H9 (cell line): Measurements from ENCODE around the gene CA12. TPM values are rescaled to one million over a fixed set of nuclear protein-coding genes. Genes with fewer than 3 reads are reported as not detected.

Source experiments
- DNase-seq: peaks from one replicate; pipeline ENCODE4 v3.0.0-alpha.2; 2017
- H2AFZ ChIP-seq: one replicate; pipeline ENCODE4 v1.6.1; 2013; ENCODE audit warnings: mild to moderate bottlenecking, low read length, control low read depth, moderate library complexity
- H2AK5ac ChIP-seq: 2 replicates; pipeline ENCODE4 v1.6.1; 2013; ENCODE audit warnings: low read length, control low read depth, mixed read lengths; ENCODE audit not compliant: insufficient read length
- H2BK120ac ChIP-seq: one replicate; pipeline ENCODE4 v1.6.1; 2013; ENCODE audit warnings: low read depth, mild to moderate bottlenecking, low read length, control low read depth, inconsistent platforms; ENCODE audit not compliant: poor library complexity, severe bottlenecking
- H2BK12ac ChIP-seq: 2 replicates; pipeline ENCODE4 v1.6.1; 2013; ENCODE audit warnings: low read length, control low read depth, mixed read lengths, low read depth; ENCODE audit not compliant: insufficient read length
- H2BK15ac ChIP-seq: 2 replicates; pipeline ENCODE4 v1.6.1; 2013; ENCODE audit warnings: low read depth, low read length, control low read depth
- H2BK20ac ChIP-seq: one replicate; pipeline ENCODE4 v1.6.1; 2013; ENCODE audit warnings: low read depth, mild to moderate bottlenecking, low read length, control low read depth, inconsistent platforms; ENCODE audit not compliant: poor library complexity, severe bottlenecking
- H2BK5ac ChIP-seq: 2 replicates; pipeline ENCODE4 v1.6.1; 2013; ENCODE audit warnings: low read length, control low read depth, mixed read lengths; ENCODE audit not compliant: insufficient read length
- H3K14ac ChIP-seq: 2 replicates; pipeline ENCODE4 v1.6.1; 2013; ENCODE audit warnings: low read length, control low read depth; ENCODE audit not compliant: insufficient read depth
- H3K18ac ChIP-seq: 2 replicates; pipeline ENCODE4 v1.6.1; 2013; ENCODE audit warnings: low read depth, mild to moderate bottlenecking, mixed read lengths, low read length, control low read depth; ENCODE audit not compliant: insufficient read length
- H3K23ac ChIP-seq: 2 replicates; pipeline ENCODE4 v1.6.1; 2013; ENCODE audit warnings: low read length, control low read depth, mixed read lengths, low read depth; ENCODE audit not compliant: insufficient read length
- H3K23me2 ChIP-seq: 2 replicates; pipeline ENCODE4 v1.6.1; 2013; ENCODE audit warnings: low read depth, mild to moderate bottlenecking, mixed read lengths, low read length, control low read depth; ENCODE audit not compliant: insufficient read length, poor library complexity, severe bottlenecking
- H3K27ac ChIP-seq: 2 replicates; pipeline ENCODE4 v1.5.1; 2013; ENCODE audit warnings: low read length, control low read depth, mixed read lengths, low read depth; ENCODE audit not compliant: insufficient read length
- H3K27me3 ChIP-seq: 2 replicates; pipeline ENCODE4 v1.6.1; 2013; ENCODE audit warnings: low read length, control low read depth, inconsistent platforms; ENCODE audit not compliant: insufficient read depth
- H3K4ac ChIP-seq: 2 replicates; pipeline ENCODE4 v1.6.1; 2013; ENCODE audit warnings: low read depth, mild to moderate bottlenecking, control low read depth, inconsistent platforms, low read length, moderate library complexity
- H3K4me1 ChIP-seq: 2 replicates; pipeline ENCODE4 v1.6.1; 2013; ENCODE audit warnings: low read length, control low read depth, inconsistent platforms; ENCODE audit not compliant: insufficient read depth
- H3K4me2 ChIP-seq: 2 replicates; pipeline ENCODE4 v1.6.1; 2013; ENCODE audit warnings: low read length, control low read depth, mixed read lengths; ENCODE audit not compliant: insufficient read length, insufficient read depth
- H3K56ac ChIP-seq: 2 replicates; pipeline ENCODE4 v1.6.1; 2013; ENCODE audit warnings: low read depth, mild to moderate bottlenecking, mixed read lengths, low read length, control low read depth; ENCODE audit not compliant: insufficient read length
- H3K79me1 ChIP-seq: 2 replicates; pipeline ENCODE4 v1.6.1; 2013; ENCODE audit warnings: low read depth, mild to moderate bottlenecking, moderate library complexity, low read length, control low read depth, inconsistent platforms; ENCODE audit not compliant: insufficient read depth, poor library complexity, severe bottlenecking
- H3K79me2 ChIP-seq: 2 replicates; pipeline ENCODE4 v1.6.1; 2013; ENCODE audit warnings: low read length, control low read depth, inconsistent platforms; ENCODE audit not compliant: insufficient read depth
- H3K9ac ChIP-seq: 2 replicates; pipeline ENCODE4 v1.6.1; 2013; ENCODE audit warnings: low read length, control low read depth, mixed read lengths; ENCODE audit not compliant: insufficient read length; ENCODE audit errors: extremely low read depth
- H3K9me3 ChIP-seq: one replicate; pipeline ENCODE4 v1.6.1; 2013; ENCODE audit warnings: low read depth, low read length, inconsistent platforms; ENCODE audit not compliant: control insufficient read depth
- H3T11ph ChIP-seq: one replicate; pipeline ENCODE4 v1.6.1; 2013; ENCODE audit warnings: mild to moderate bottlenecking, low read length, control low read depth, inconsistent platforms
- H4K20me1 ChIP-seq: one replicate; pipeline ENCODE4 v1.6.1; 2013; ENCODE audit not compliant: control insufficient read depth, insufficient read length, insufficient read depth
- H4K5ac ChIP-seq: 2 replicates; pipeline ENCODE4 v1.6.1; 2013; ENCODE audit warnings: low read depth, mild to moderate bottlenecking, mixed read lengths, low read length, control low read depth; ENCODE audit not compliant: insufficient read length
- H4K8ac ChIP-seq: replicated peaks from 2 replicates; pipeline ENCODE4 v1.6.1; 2013; ENCODE audit warnings: low read length, control low read depth, mixed read lengths, low read depth; ENCODE audit not compliant: insufficient read length
- H4K91ac ChIP-seq: 2 replicates; pipeline ENCODE4 v1.6.1; 2013; ENCODE audit warnings: low read depth, mild to moderate bottlenecking, moderate library complexity, mixed read lengths, low read length, control low read depth; ENCODE audit not compliant: insufficient read length
- H3K27ac Mint-ChIP-seq, 3 experiments: 2 replicates in 2 of 3; 3 replicates in 1 of 3; pipeline ENCODE4 v1.8.0; 2020 to 2021; ENCODE audit warnings: mixed read lengths in 3 of 3, mild to moderate bottlenecking in 1 of 3, moderate library complexity in 1 of 3
- H3K27me3 Mint-ChIP-seq: 2 replicates; pipeline ENCODE4 v1.8.0; 2021; ENCODE audit warnings: low read depth, mild to moderate bottlenecking, moderate library complexity, mixed read lengths
- H3K36me3 Mint-ChIP-seq, 3 experiments: 2 replicates in 2 of 3; 3 replicates in 1 of 3; pipeline ENCODE4 v1.8.0; 2020 to 2021; ENCODE audit warnings: low read depth in 3 of 3, mixed read lengths in 3 of 3; ENCODE audit not compliant: insufficient read depth in 1 of 3
- H3K4me1 Mint-ChIP-seq, 2 experiments: 2 replicates each; pipeline ENCODE4 v1.8.0; 2020; ENCODE audit warnings: mixed read lengths in 2 of 2
- H3K4me3 Mint-ChIP-seq, 2 experiments: 2 replicates in 1 of 2; 3 replicates in 1 of 2; pipeline ENCODE4 v1.8.0; 2020 to 2021; ENCODE audit warnings: mild to moderate bottlenecking in 2 of 2, mixed read lengths in 2 of 2, moderate library complexity in 1 of 2
- H3K9me3 Mint-ChIP-seq, 2 experiments: 2 replicates in 1 of 2; 3 replicates in 1 of 2; pipeline ENCODE4 v1.8.0; 2020; ENCODE audit warnings: mild to moderate bottlenecking in 2 of 2, mixed read lengths in 2 of 2, moderate library complexity in 1 of 2
- CTCF ChIP-seq: fragments of 200-600 bp; sonication (generic); conservative IDR thresholded peaks from 3 replicates; pipeline ENCODE4 v1.8.0; 2021; ENCODE audit warnings: antibody characterized with exemption, mild to moderate bottlenecking
- WGBS: extraction: QIAGEN DNeasy Blood & Tissue Kit; methylation state at CpG from one replicate; pipeline ENCODE4 v1.1.7; 2013; ENCODE audit warnings: missing lambda C conversion rate, low lambda C conversion rate, mixed read lengths; ENCODE audit not compliant: insufficient read length; ENCODE audit errors: extremely low coverage; 5-methylcytosine and 5-hydroxymethylcytosine counted together
- total RNA-seq: library from RNA; stranded (reverse); gene quantifications from 2 replicates; pipeline ENCODE4 v1.2.1, GENCODE V29; 2021

CA12 gene
- total RNA-seq, 1 experiment from 2014 or later, result 0.68 TPM

GRCh38 chr15:63369781-63370180 lies 11.9 kb downstream of the CA12 start:
- H3K4me1 Mint-ChIP-seq, result peaks cover 16 to 24% of the 10 kb centered on the region in 2 experiments
- H3T11ph ChIP-seq, result no peak overlapping the region
- H3K56ac ChIP-seq, result no peak overlapping the region
- no peak overlapping the region for H2BK120ac ChIP-seq
- no peak overlapping the region for H2AFZ ChIP-seq
- H4K8ac ChIP-seq, result no peak overlapping the region
- no peak overlapping the region for H3K9ac ChIP-seq
- H4K5ac ChIP-seq, result no peak overlapping the region
- no peaks in the 10 kb centered on the region for H3K36me3 Mint-ChIP-seq
- H3K4me2 ChIP-seq, result no peak overlapping the region
- no CpG with 5 or more reads among the region's 4 CpGs for WGBS
- DNase-seq, result no peak
- H3K4me1 ChIP-seq, result no peaks in the 10 kb centered on the region
- H4K91ac ChIP-seq, result no peak overlapping the region
- no peak overlapping the region for H2BK20ac ChIP-seq
- H3K79me2 ChIP-seq, result no peaks in the 10 kb centered on the region
- no peak overlapping the region for H2BK15ac ChIP-seq
- no peaks in the 10 kb centered on the region for H3K79me1 ChIP-seq
- no peak overlapping the region for H2BK5ac ChIP-seq
- peaks cover 3% of the 10 kb centered on the region for H3K27me3 Mint-ChIP-seq
- H2AK5ac ChIP-seq, result no peak overlapping the region
- no peak overlapping the region for H3K14ac ChIP-seq
- no peaks in the 10 kb centered on the region for H4K20me1 ChIP-seq
- TF ChIP-seq CTCF, result no peak
- H3K4ac ChIP-seq, result no peak overlapping the region
- no peak overlapping the region for H3K27ac ChIP-seq
- H3K18ac ChIP-seq, result no peak overlapping the region
- no peak overlapping the region for H3K23ac ChIP-seq
- H2BK12ac ChIP-seq, result no peak overlapping the region
- no peaks in the 10 kb centered on the region for H3K23me2 ChIP-seq
- H3K9me3 Mint-ChIP-seq, result no peaks in the 10 kb centered on the region
- no peak overlapping the region for H3K27ac Mint-ChIP-seq
- no peaks in the 10 kb centered on the region for H3K9me3 ChIP-seq
- H3K4me3 Mint-ChIP-seq, result no peak overlapping the region
- no peaks in the 10 kb centered on the region for H3K27me3 ChIP-seq
